ENCODE results near the gene PRKRA. TPM values are rescaled to one million over a fixed set of nuclear protein-coding genes. Genes with fewer than 3 reads are reported as not detected.

PRKRA gene
- total RNA-seq, 1 experiment from 2014 or later = 60.2 TPM

- Histone ChIP-seq H3K4me3 (ENCODE audit: low read depth, low read length) (peak overlapping the region; percentile 99), H3K27me3 (replicated peaks; ENCODE audit: control insufficient read depth, insufficient read depth, low read length) (no peaks in the 10 kb centered on the region), H3K9me3 (no peaks in the 10 kb centered on the region), H3K36me3 (ENCODE audit: control insufficient read depth, insufficient read depth, low read length) (peaks cover 3% of the 10 kb centered on the region; the same call in 1 of the 2 replicates), H3K4me1 (no peaks in the 10 kb centered on the region)
- CTCF ChIA-PET = no interaction called here
- intact Hi-C loops (cut with micrococcal nuclease; ENCODE audit: unreplicated experiment) = no loop called here
- TF ChIP-seq, protein P1, sequence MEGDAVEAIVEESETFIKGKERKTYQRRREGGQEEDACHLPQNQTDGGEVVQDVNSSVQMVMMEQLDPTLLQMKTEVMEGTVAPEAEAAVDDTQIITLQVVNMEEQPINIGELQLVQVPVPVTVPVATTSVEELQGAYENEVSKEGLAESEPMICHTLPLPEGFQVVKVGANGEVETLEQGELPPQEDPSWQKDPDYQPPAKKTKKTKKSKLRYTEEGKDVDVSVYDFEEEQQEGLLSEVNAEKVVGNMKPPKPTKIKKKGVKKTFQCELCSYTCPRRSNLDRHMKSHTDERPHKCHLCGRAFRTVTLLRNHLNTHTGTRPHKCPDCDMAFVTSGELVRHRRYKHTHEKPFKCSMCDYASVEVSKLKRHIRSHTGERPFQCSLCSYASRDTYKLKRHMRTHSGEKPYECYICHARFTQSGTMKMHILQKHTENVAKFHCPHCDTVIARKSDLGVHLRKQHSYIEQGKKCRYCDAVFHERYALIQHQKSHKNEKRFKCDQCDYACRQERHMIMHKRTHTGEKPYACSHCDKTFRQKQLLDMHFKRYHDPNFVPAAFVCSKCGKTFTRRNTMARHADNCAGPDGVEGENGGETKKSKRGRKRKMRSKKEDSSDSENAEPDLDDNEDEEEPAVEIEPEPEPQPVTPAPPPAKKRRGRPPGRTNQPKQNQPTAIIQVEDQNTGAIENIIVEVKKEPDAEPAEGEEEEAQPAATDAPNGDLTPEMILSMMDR (IDR thresholded peaks at IDR 0.05; ENCODE audit: insufficient read depth in 1 of 2, low read depth in 1 of 2, low read length in 1 of 2, severe bottlenecking in 1 of 2, unreplicated experiment in 1 of 2) = no peak
- Mint-ChIP-seq H3K27me3 (ENCODE audit: insufficient read depth, unreplicated experiment) (peaks cover 5% of the 10 kb centered on the region), H3K9me3 (ENCODE audit: unreplicated experiment) (no peaks in the 10 kb centered on the region), H3K36me3 (ENCODE audit: insufficient read depth, unreplicated experiment) (peaks cover 50% of the 10 kb centered on the region), H3K27ac (ENCODE audit: unreplicated experiment) (peak overlapping the region; percentile 100), H3K4me1 (ENCODE audit: low read depth, unreplicated experiment) (peaks cover 11% of the 10 kb centered on the region), H3K4me3 (ENCODE audit: unreplicated experiment) (peak overlapping the region; percentile 93)
- DNase-seq = no peak
- POLR2A ChIA-PET = no interaction called here
- TSS peak; percentile 44 for BruUV-seq (replicated peaks)
Measured at GRCh38 chr2:178449700-178450523, 1.1 kb downstream of the PRKRA start.

- no TSS peak for BruUV-seq (replicated peaks)
- ChIA-PET POLR2A (no interaction called here), CTCF (no interaction called here)
- H3K4me3 ChIP-seq (ENCODE audit: low read depth, low read length) = peak overlapping the region; percentile 99
- Mint-ChIP-seq H3K4me1 (ENCODE audit: low read depth, unreplicated experiment) (peaks cover 11% of the 10 kb centered on the region), H3K27me3 (ENCODE audit: insufficient read depth, unreplicated experiment) (no peaks in the 10 kb centered on the region), H3K9me3 (ENCODE audit: unreplicated experiment) (no peaks in the 10 kb centered on the region), H3K36me3 (ENCODE audit: insufficient read depth, unreplicated experiment) (peaks cover 58% of the 10 kb centered on the region), H3K4me3 (ENCODE audit: unreplicated experiment) (peak overlapping the region; percentile 93), H3K27ac (ENCODE audit: unreplicated experiment) (no peak overlapping the region)
- intact Hi-C loops (cut with micrococcal nuclease; ENCODE audit: unreplicated experiment) = no loop called here
- H3K9me3 ChIP-seq = no peaks in the 10 kb centered on the region
- DNase-seq = no peak
- TF ChIP-seq, protein P1 (IDR thresholded peaks at IDR 0.05; ENCODE audit: insufficient read depth in 1 of 2, low read depth in 1 of 2, low read length in 1 of 2, severe bottlenecking in 1 of 2, unreplicated experiment in 1 of 2) = no peak
- peaks cover 3% of the 10 kb centered on the region; the same call in 1 of the 2 replicates for H3K36me3 ChIP-seq (ENCODE audit: control insufficient read depth, insufficient read depth, low read length)
- no peaks in the 10 kb centered on the region for H3K4me1 ChIP-seq
- H3K27me3 ChIP-seq (replicated peaks; ENCODE audit: control insufficient read depth, insufficient read depth, low read length) = no peaks in the 10 kb centered on the region
Measured at GRCh38 chr2:178448968-178449661, 1.9 kb downstream of the PRKRA start.

DNA sequence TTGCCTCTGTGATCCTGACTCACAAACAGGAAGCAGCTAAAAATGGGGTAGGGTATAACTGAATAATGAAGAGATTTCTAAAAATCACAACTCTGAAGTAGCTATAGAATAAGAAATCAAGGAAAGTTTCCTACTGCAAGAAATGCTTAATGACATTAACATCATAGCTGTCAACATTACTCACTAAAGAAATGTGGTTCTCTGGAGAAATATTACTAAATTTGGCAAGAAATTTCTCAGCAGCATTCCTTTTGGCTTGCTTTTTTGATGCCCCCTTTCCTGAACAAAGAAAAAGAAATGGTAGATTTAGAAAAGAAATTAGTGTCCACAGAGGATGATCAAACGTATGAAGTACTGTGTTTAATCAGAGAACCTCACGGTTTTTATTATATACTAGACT lies 9.5 kb downstream of the PRKRA start:
- TF ChIP-seq, protein P1 (IDR thresholded peaks at IDR 0.05; ENCODE audit: insufficient read depth in 1 of 2, low read depth in 1 of 2, low read length in 1 of 2, severe bottlenecking in 1 of 2, unreplicated experiment in 1 of 2) = no peak
- no peak for DNase-seq
- Histone ChIP-seq H3K9me3 (no peaks in the 10 kb centered on the region), H3K36me3 (ENCODE audit: control insufficient read depth, insufficient read depth, low read length) (no peaks in the 10 kb centered on the region), H3K27me3 (replicated peaks; ENCODE audit: control insufficient read depth, insufficient read depth, low read length) (no peaks in the 10 kb centered on the region), H3K4me3 (ENCODE audit: low read depth, low read length) (no peak overlapping the region), H3K4me1 (no peaks in the 10 kb centered on the region)
- ChIA-PET CTCF (interaction anchor here (0.6 kb wide), 1 partner anchor 29 kb away, joined by 4 read pairs; no protein-coding TSS in a partner anchor), POLR2A (no interaction called here)
- peaks cover 4% of the 10 kb centered on the region for H3K4me1 Mint-ChIP-seq (ENCODE audit: low read depth, unreplicated experiment)
- BruUV-seq (replicated peaks) = no TSS peak
- no peak overlapping the region for H3K27ac Mint-ChIP-seq (ENCODE audit: unreplicated experiment)
- no peak overlapping the region for H3K4me3 Mint-ChIP-seq (ENCODE audit: unreplicated experiment)
- intact Hi-C loops (cut with micrococcal nuclease; ENCODE audit: unreplicated experiment) = no loop called here
- H3K9me3 Mint-ChIP-seq (ENCODE audit: unreplicated experiment) = no peaks in the 10 kb centered on the region
- no peaks in the 10 kb centered on the region for H3K27me3 Mint-ChIP-seq (ENCODE audit: insufficient read depth, unreplicated experiment)
- peaks cover 67% of the 10 kb centered on the region for H3K36me3 Mint-ChIP-seq (ENCODE audit: insufficient read depth, unreplicated experiment)

All from Caco-2 (cell line).